HG03521 (cell line): ENCODE data around the gene TSC22D3.
"Not testable (repeated sequence)": the region's sequence is repeated elsewhere in the genome, so short reads cannot be mapped to it uniquely, and the experiment has no call there.

Source experiments
- ATAC-seq: cut with Tn5 transposase; IDR thresholded peaks from one replicate; pipeline ENCODE4 v1.9.1; 2021; ENCODE audit warnings: mild to moderate bottlenecking, moderate library complexity; ENCODE audit not compliant: unreplicated experiment

TSC22D3 gene

GRCh38 chrX:107683124-107683895, 92.3 kb downstream of the TSC22D3 start:
- ATAC-seq: no peak

- no peak for ATAC-seq
These were observed 93.3 kb downstream of the TSC22D3 start for GRCh38 chrX:107682256-107682655.

GRCh38 chrX:107678957-107679740, 96.4 kb downstream of the TSC22D3 start:
- no peak for ATAC-seq

- ATAC-seq: no peak
These were observed 97.7 kb downstream of the TSC22D3 start for GRCh38 chrX:107677909-107678308.

GRCh38 chrX:107677501-107677901, 98.1 kb downstream of the TSC22D3 start:
- ATAC-seq: no peak

- ATAC-seq: no peak
These were observed 98.8 kb downstream of the TSC22D3 start for GRCh38 chrX:107676559-107677378.

GRCh38 chrX:107675823-107676555, 99.6 kb downstream of the TSC22D3 start:
- no peak for ATAC-seq

- no peak for ATAC-seq
These were observed 100.3 kb downstream of the TSC22D3 start for GRCh38 chrX:107675365-107675654.

- peak; percentile 11 for ATAC-seq
These were observed 100.9 kb downstream of the TSC22D3 start for GRCh38 chrX:107674480-107675364.

GRCh38 chrX:107673933-107674479, 101.6 kb downstream of the TSC22D3 start:
- peak; percentile 94 for ATAC-seq

- peak; percentile 3 for ATAC-seq
These were observed 102.2 kb downstream of the TSC22D3 start for GRCh38 chrX:107673431-107673830.

GRCh38 chrX:107672955-107673378, 102.6 kb downstream of the TSC22D3 start:
- peak; percentile 35 for ATAC-seq

- not testable (repeated sequence) for ATAC-seq
These were observed 104.3 kb downstream of the TSC22D3 start for GRCh38 chrX:107671256-107671655.

- no peak for ATAC-seq
These were observed 105.5 kb downstream of the TSC22D3 start for GRCh38 chrX:107669885-107670628.

GRCh38 chrX:107669261-107669660, 106.3 kb downstream of the TSC22D3 start:
- no peak for ATAC-seq

GRCh38 chrX:107668710-107669109, 106.9 kb downstream of the TSC22D3 start:
- not testable (repeated sequence) for ATAC-seq

- no peak for ATAC-seq
These were observed 108.2 kb downstream of the TSC22D3 start for GRCh38 chrX:107667426-107667825.

- no peak for ATAC-seq
These were observed 108.7 kb downstream of the TSC22D3 start for GRCh38 chrX:107666931-107667330.
